ENCODE results near the gene CPE. TPM values are rescaled to one million over a fixed set of nuclear protein-coding genes. Genes with fewer than 3 reads are reported as not detected.

CPE gene
- total RNA-seq, 2 donors from 2014 or later = 71.6 to 108 TPM

- no peak for TF ChIP-seq CTCF (IDR thresholded peaks at IDR 0.05)
- no peak for TF ChIP-seq POLR2A (IDR thresholded peaks at IDR 0.05)
- intact Hi-C loops (cut with DNase I) = no loop called here
- Histone ChIP-seq H3K36me3 (replicated peaks in 1 of 2; ENCODE audit: insufficient read depth in 1 of 2, low read depth in 2 of 2) (no peaks in the 10 kb centered on the region), H3K27ac (no peak overlapping the region), H3K9me3 (no peaks in the 10 kb centered on the region), H3K4me3 (no peak overlapping the region), H3K27me3 (no peaks in the 10 kb centered on the region), H3K4me1 (no peaks in the 10 kb centered on the region)
- 92 to 94% methylated on average over 3 of the region's 3 CpGs for whole genome bisulfite sequencing, 2 donors
- no peak for DNase-seq
- no peak for ATAC-seq
Measured at GRCh38 chr4:165437691-165438090, 58.9 kb downstream of the CPE start.

GRCh38 chr4:165439344-165439743, 60.5 kb downstream of the CPE start:
- DNase-seq = no peak
- no peaks in the 10 kb centered on the region for H3K36me3 ChIP-seq (replicated peaks in 1 of 2; ENCODE audit: insufficient read depth in 1 of 2, low read depth in 2 of 2)
- H3K9me3 ChIP-seq = no peaks in the 10 kb centered on the region
- no peak for ATAC-seq
- TF ChIP-seq CTCF (IDR thresholded peaks at IDR 0.05) (no peak), POLR2A (IDR thresholded peaks at IDR 0.05) (no peak)
- no peak overlapping the region for H3K4me3 ChIP-seq
- WGBS, 2 donors = 41 to 44% methylated on average over 2 of the region's 2 CpGs
- no peaks in the 10 kb centered on the region for H3K27me3 ChIP-seq
- H3K4me1 ChIP-seq = no peaks in the 10 kb centered on the region
- H3K27ac ChIP-seq = no peak overlapping the region
- intact Hi-C loops (cut with DNase I) = no loop called here

GRCh38 chr4:165439981-165440380, 61.2 kb downstream of the CPE start:
- intact Hi-C loops (cut with DNase I) = no loop called here
- Histone ChIP-seq H3K27ac (no peak overlapping the region), H3K9me3 (no peaks in the 10 kb centered on the region), H3K4me1 (no peaks in the 10 kb centered on the region), H3K36me3 (replicated peaks in 1 of 2; ENCODE audit: insufficient read depth in 1 of 2, low read depth in 2 of 2) (no peaks in the 10 kb centered on the region), H3K4me3 (no peak overlapping the region), H3K27me3 (no peaks in the 10 kb centered on the region)
- TF ChIP-seq CTCF (IDR thresholded peaks at IDR 0.05) = no peak
- TF ChIP-seq POLR2A (IDR thresholded peaks at IDR 0.05) = no peak
- no peak for ATAC-seq
- WGBS, 2 donors = 73 to 93% methylated on average over 1 of the region's 1 CpG
- DNase-seq = no peak

- Histone ChIP-seq H3K36me3 (replicated peaks in 1 of 2; ENCODE audit: insufficient read depth in 1 of 2, low read depth in 2 of 2) (no peaks in the 10 kb centered on the region), H3K27me3 (no peaks in the 10 kb centered on the region), H3K4me1 (no peaks in the 10 kb centered on the region), H3K27ac (no peak overlapping the region), H3K4me3 (no peak overlapping the region), H3K9me3 (no peaks in the 10 kb centered on the region)
- WGBS, 2 donors = 43 to 44% methylated on average over 7 of the region's 7 CpGs
- ATAC-seq (no peak), DNase-seq (no peak)
- no peak for TF ChIP-seq CTCF (IDR thresholded peaks at IDR 0.05)
- no peak for TF ChIP-seq POLR2A (IDR thresholded peaks at IDR 0.05)
- intact Hi-C loops (cut with DNase I) = no loop called here
Measured at GRCh38 chr4:165440415-165441158, 61.8 kb downstream of the CPE start.

GRCh38 chr4:165443276-165443675, 64.5 kb downstream of the CPE start:
- Histone ChIP-seq H3K27me3 (no peaks in the 10 kb centered on the region), H3K9me3 (no peaks in the 10 kb centered on the region), H3K4me3 (no peak overlapping the region), H3K27ac (no peak overlapping the region), H3K36me3 (replicated peaks in 1 of 2; ENCODE audit: insufficient read depth in 1 of 2, low read depth in 2 of 2) (no peaks in the 10 kb centered on the region), H3K4me1 (no peaks in the 10 kb centered on the region)
- intact Hi-C loops (cut with DNase I) = no loop called here
- DNase-seq (no peak), ATAC-seq (no peak)
- 89 to 96% methylated on average over 1 of the region's 1 CpG for WGBS, 2 donors
- no peak for TF ChIP-seq CTCF (IDR thresholded peaks at IDR 0.05)
- no peak for TF ChIP-seq POLR2A (IDR thresholded peaks at IDR 0.05)

Data from body of pancreas (tissue), 4 donors.